OCI-LY1 (cell line): ENCODE data around the gene TNFAIP3.

Experiments used
- H2AFZ ChIP-seq: fragments of 200-600 bp; sonication (generic), shearing (Covaris generic); 2 replicates; pipeline ENCODE4 v1.6.0; 2014; ENCODE audit warnings: antibody characterized with exemption, mild to moderate bottlenecking, low read length
- H3F3A ChIP-seq: fragments of 200-600 bp; sonication (generic), shearing (Covaris generic); 2 replicates; pipeline ENCODE4 v1.6.0; 2014; ENCODE audit warnings: mild to moderate bottlenecking, antibody characterized with exemption, low read length, moderate library complexity; ENCODE audit not compliant: insufficient read depth
- H3K27ac ChIP-seq: fragments of 200-600 bp; sonication (generic); 2 replicates; pipeline ENCODE4 v1.5.1; 2014; ENCODE audit warnings: low read length, mixed run types, mild to moderate bottlenecking, low read depth; ENCODE audit not compliant: poor library complexity, severe bottlenecking
- H3K27me3 ChIP-seq: fragments of 200-600 bp; sonication (generic); 2 replicates; pipeline ENCODE4 v1.6.0; 2014; ENCODE audit warnings: antibody characterized with exemption, mild to moderate bottlenecking, low read length, moderate library complexity; ENCODE audit not compliant: insufficient read depth
- H3K36me3 ChIP-seq: fragments of 200-600 bp; sonication (generic); 2 replicates; pipeline ENCODE4 v1.6.1; 2014; ENCODE audit warnings: mild to moderate bottlenecking, antibody characterized with exemption, low read length, moderate library complexity, mixed read lengths; ENCODE audit not compliant: insufficient read depth
- H3K4me1 ChIP-seq: fragments of 200-600 bp; sonication (generic); 2 replicates; pipeline ENCODE4 v1.5.1; 2014; ENCODE audit warnings: mild to moderate bottlenecking, low read length, moderate library complexity; ENCODE audit not compliant: insufficient read depth, severe bottlenecking
- H3K4me2 ChIP-seq: fragments of 200-600 bp; sonication (generic), shearing (Covaris generic); 2 replicates; pipeline ENCODE4 v1.6.1; 2014; ENCODE audit warnings: low read length
- H3K4me3 ChIP-seq: fragments of 200-600 bp; sonication (generic); 2 replicates; pipeline ENCODE4 v1.5.1; 2014; ENCODE audit warnings: low read length, low read depth, mild to moderate bottlenecking, mixed read lengths; ENCODE audit not compliant: poor library complexity, severe bottlenecking
- H3K79me2 ChIP-seq: fragments of 200-600 bp; shearing (Covaris generic); 2 replicates; pipeline ENCODE4 v1.6.1; 2016; ENCODE audit warnings: mixed run types, low read length, mixed read lengths; ENCODE audit not compliant: insufficient read depth
- H3K9ac ChIP-seq: fragments of 200-600 bp; sonication (generic), shearing (Covaris generic); 2 replicates; pipeline ENCODE4 v1.6.1; 2014; ENCODE audit warnings: mild to moderate bottlenecking, low read length, mixed read lengths
- H3K9me2 ChIP-seq: fragments of 200-600 bp; sonication (generic), shearing (Covaris generic); 2 replicates; pipeline ENCODE4 v1.6.1; 2014; ENCODE audit warnings: low read depth, mild to moderate bottlenecking, low read length, mixed read lengths
- H3K9me3 ChIP-seq: fragments of 200-600 bp; shearing (Covaris generic); 2 replicates; pipeline ENCODE4 v1.6.1; 2014; ENCODE audit warnings: low read length, mixed read lengths
- H4K20me1 ChIP-seq: fragments of 200-600 bp; sonication (generic), shearing (Covaris generic); 2 replicates; pipeline ENCODE4 v1.6.0; 2016; ENCODE audit warnings: mild to moderate bottlenecking, low read length; ENCODE audit not compliant: insufficient read depth
- EZH2 ChIP-seq: fragments of 200-600 bp; sonication (generic), shearing (Covaris generic); IDR thresholded peaks from 2 replicates; pipeline ENCODE4 v1.8.0; 2017; ENCODE audit warnings: borderline replicate concordance, mixed run types, mild to moderate bottlenecking, antibody characterized with exemption, low read length, moderate library complexity, mixed read lengths
- TF ChIP-seq, protein P1 (sequence below): fragments of 200-600 bp; sonication (generic), shearing (Covaris generic); IDR thresholded peaks from 2 replicates; pipeline ENCODE4 v1.5.1; 2017; ENCODE audit warnings: mild to moderate bottlenecking, antibody characterized with exemption, low read length, moderate library complexity, mixed read lengths

TNFAIP3 gene

DNA sequence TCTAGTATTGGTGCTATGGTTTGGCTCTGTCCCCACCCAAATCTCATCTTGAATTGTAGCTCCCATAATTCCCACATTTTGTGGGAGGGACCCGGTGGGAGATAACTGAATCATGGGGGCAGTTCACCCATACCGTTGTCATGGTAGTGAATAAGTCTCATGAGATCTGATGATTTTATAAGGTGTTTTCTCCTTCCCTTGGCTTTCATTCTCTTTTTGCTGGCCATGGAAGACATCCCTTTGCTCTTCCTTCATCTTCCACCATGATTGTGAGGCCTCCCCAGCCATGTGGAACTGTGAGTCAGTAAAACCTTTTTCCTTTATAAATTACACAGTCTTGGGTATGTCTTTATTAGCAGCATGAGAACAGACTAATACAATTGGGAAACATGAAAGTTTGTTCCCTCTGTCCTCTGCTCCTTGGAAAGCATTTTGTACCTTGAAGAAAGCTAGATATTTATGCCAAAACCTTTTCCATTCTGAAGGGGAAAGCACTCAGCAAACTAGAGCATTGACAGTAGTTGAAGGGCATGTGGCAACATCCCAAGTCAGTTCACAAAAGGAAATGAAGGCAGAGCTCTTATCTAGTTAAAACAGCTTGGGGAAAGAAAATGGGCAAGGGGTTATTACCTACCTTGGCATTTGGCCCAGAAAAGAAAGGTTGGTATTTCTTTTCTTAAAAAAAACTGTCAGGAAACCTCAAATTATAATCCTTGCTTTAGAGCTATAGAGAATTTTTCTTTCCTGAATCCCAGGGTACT lies 10.7 kb upstream of the TNFAIP3 start:
- Histone ChIP-seq H3K9ac (no peak overlapping the region), H2AFZ (no peak overlapping the region), H3K9me3 (no peaks in the 10 kb centered on the region), H3K27me3 (no peaks in the 10 kb centered on the region), H3K9me2 (no peaks in the 10 kb centered on the region), H4K20me1 (no peaks in the 10 kb centered on the region), H3K36me3 (no peaks in the 10 kb centered on the region), H3K4me2 (no peak overlapping the region), H3K79me2 (no peaks in the 10 kb centered on the region), H3F3A (no peaks in the 10 kb centered on the region), H3K27ac (no peak overlapping the region), H3K4me1 (no peaks in the 10 kb centered on the region), H3K4me3 (no peak overlapping the region)
- TF ChIP-seq, protein P1, sequence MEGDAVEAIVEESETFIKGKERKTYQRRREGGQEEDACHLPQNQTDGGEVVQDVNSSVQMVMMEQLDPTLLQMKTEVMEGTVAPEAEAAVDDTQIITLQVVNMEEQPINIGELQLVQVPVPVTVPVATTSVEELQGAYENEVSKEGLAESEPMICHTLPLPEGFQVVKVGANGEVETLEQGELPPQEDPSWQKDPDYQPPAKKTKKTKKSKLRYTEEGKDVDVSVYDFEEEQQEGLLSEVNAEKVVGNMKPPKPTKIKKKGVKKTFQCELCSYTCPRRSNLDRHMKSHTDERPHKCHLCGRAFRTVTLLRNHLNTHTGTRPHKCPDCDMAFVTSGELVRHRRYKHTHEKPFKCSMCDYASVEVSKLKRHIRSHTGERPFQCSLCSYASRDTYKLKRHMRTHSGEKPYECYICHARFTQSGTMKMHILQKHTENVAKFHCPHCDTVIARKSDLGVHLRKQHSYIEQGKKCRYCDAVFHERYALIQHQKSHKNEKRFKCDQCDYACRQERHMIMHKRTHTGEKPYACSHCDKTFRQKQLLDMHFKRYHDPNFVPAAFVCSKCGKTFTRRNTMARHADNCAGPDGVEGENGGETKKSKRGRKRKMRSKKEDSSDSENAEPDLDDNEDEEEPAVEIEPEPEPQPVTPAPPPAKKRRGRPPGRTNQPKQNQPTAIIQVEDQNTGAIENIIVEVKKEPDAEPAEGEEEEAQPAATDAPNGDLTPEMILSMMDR, result no peak
- no peak for TF ChIP-seq EZH2

DNA sequence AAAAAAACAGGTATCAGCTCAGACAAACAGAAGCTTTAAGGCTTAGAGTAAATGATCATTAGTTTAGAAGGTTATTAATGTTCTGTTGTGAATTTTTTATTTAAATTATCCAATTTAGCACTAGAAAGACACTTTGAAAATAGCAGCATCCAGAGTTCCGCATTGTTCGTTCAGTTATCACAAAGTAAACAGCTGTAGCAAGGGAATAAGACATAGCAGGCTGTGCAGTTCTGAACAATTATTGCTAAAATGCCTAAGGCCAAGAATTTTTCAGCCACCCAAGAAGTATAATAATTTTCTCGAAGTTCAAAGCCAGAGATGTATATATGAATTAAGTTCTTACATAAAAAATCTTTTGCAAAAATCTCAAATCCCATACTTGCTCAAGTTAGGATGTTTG lies 8.0 kb upstream of the TNFAIP3 start:
- H2AFZ ChIP-seq, result no peak overlapping the region
- H3K9me3 ChIP-seq, result no peaks in the 10 kb centered on the region
- H3K36me3 ChIP-seq, result no peaks in the 10 kb centered on the region

DNA sequence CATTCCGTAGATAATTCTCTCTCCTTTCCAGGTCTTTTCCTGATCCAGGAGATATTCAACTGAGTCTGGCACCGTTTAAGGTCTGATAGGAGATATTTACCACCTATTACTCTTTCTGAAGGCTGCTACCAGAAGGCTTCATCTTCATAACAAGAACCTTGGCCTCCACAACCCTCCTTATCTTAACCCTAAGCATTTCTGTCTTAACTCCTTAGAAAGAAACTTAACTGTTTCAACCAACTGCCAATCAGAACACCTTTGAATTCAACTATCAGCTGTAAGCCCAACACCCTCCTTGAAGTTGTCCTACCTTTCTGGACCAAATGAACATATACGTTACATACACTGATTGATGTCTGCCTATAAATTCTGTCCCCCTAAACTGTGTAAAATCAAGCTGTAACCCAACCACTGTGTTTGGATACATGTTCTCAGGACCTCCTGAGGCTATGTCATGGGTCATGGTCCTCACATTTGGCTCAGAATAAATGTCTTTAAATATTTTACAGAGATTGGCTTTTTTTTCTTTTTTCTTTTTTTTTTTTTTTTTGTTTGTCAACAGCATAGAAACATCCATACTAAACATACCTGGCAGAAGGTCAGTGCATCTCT lies 6.6 kb upstream of the TNFAIP3 start:
- Histone ChIP-seq H3K27ac (no peak overlapping the region), H3K4me2 (no peak overlapping the region), H3K27me3 (no peaks in the 10 kb centered on the region), H3K79me2 (no peaks in the 10 kb centered on the region), H3K4me3 (no peak overlapping the region), H3F3A (no peaks in the 10 kb centered on the region), H3K4me1 (no peaks in the 10 kb centered on the region), H3K9ac (no peak overlapping the region), H4K20me1 (no peaks in the 10 kb centered on the region), H3K9me3 (no peaks in the 10 kb centered on the region), H3K36me3 (no peaks in the 10 kb centered on the region), H3K9me2 (no peaks in the 10 kb centered on the region), H2AFZ (no peak overlapping the region)
- TF ChIP-seq, protein P1, result no peak
- TF ChIP-seq EZH2, result no peak

More for the DNA sequence above, 8.0 kb upstream of the TNFAIP3 start:
- Histone ChIP-seq H3K9ac (no peak overlapping the region), H4K20me1 (no peaks in the 10 kb centered on the region), H3K9me2 (no peaks in the 10 kb centered on the region), H3K27ac (no peak overlapping the region), H3K4me1 (no peaks in the 10 kb centered on the region), H3F3A (no peaks in the 10 kb centered on the region), H3K27me3 (no peaks in the 10 kb centered on the region), H3K4me2 (no peak overlapping the region), H3K4me3 (no peak overlapping the region), H3K79me2 (no peaks in the 10 kb centered on the region)
- TF ChIP-seq, protein P1, result no peak
- TF ChIP-seq EZH2, result no peak
